GM23248 (cell line): ENCODE measurements around the gene CHST11. TPM values are rescaled to one million over a fixed set of nuclear protein-coding genes. Genes with fewer than 3 reads are reported as not detected.
A peak's percentile ranks its signal among the peaks of the same experiment; 100 is the strongest.

Experiments
- DNase-seq: peaks from one replicate; pipeline ENCODE4 v3.0.0-alpha.2; 2015
- H2AFZ ChIP-seq: fragments of 200-600 bp; sonication (generic); 2 replicates; pipeline ENCODE4 v1.6.1; 2016; ENCODE audit warnings: antibody characterized with exemption
- H3F3A ChIP-seq: fragments of 200-600 bp; sonication (generic); 2 replicates; pipeline ENCODE4 v1.6.1; 2016; ENCODE audit warnings: mild to moderate bottlenecking, antibody characterized with exemption, mixed run types; ENCODE audit not compliant: insufficient read depth
- H3K27ac ChIP-seq: fragments of 200-600 bp; sonication (generic); 2 replicates; pipeline ENCODE4 v1.5.1; 2016; ENCODE audit warnings: mild to moderate bottlenecking
- H3K27me3 ChIP-seq: fragments of 200-600 bp; sonication (generic); replicated peaks from 2 replicates; pipeline ENCODE4 v1.6.1; 2016; ENCODE audit warnings: mild to moderate bottlenecking; ENCODE audit not compliant: insufficient read depth
- H3K36me3 ChIP-seq: fragments of 200-600 bp; sonication (generic); 2 replicates; pipeline ENCODE4 v1.6.1; 2016; ENCODE audit warnings: low read depth, mild to moderate bottlenecking
- H3K4me1 ChIP-seq: fragments of 200-600 bp; sonication (generic); 2 replicates; pipeline ENCODE4 v1.6.1; 2016; ENCODE audit warnings: mild to moderate bottlenecking; ENCODE audit not compliant: insufficient read depth
- H3K4me2 ChIP-seq: fragments of 200-600 bp; sonication (generic); one replicate; pipeline ENCODE4 v1.6.1; 2016; ENCODE audit warnings: mild to moderate bottlenecking; ENCODE audit not compliant: unreplicated experiment
- H3K4me3 ChIP-seq: fragments of 200-600 bp; sonication (generic); 2 replicates; pipeline ENCODE4 v1.5.1; 2016; ENCODE audit warnings: mild to moderate bottlenecking
- H3K79me2 ChIP-seq: fragments of 200-600 bp; sonication (generic); 2 replicates; pipeline ENCODE4 v1.6.1; 2016; ENCODE audit warnings: mild to moderate bottlenecking; ENCODE audit not compliant: insufficient read depth
- H3K9ac ChIP-seq: fragments of 200-600 bp; sonication (generic); 2 replicates; pipeline ENCODE4 v1.6.1; 2016; ENCODE audit warnings: mild to moderate bottlenecking
- H3K9me2 ChIP-seq: fragments of 200-600 bp; sonication (generic); 2 replicates; pipeline ENCODE4 v1.6.1; 2016; ENCODE audit warnings: mixed run types, mild to moderate bottlenecking, moderate library complexity; ENCODE audit not compliant: insufficient read depth
- H3K9me3 ChIP-seq: fragments of 200-600 bp; sonication (generic); one replicate; pipeline ENCODE4 v1.6.1; 2017; ENCODE audit warnings: low read depth
- H4K20me1 ChIP-seq: fragments of 200-600 bp; sonication (generic); 2 replicates; pipeline ENCODE4 v1.6.0; 2016; ENCODE audit not compliant: insufficient read depth
- EZH2 ChIP-seq: fragments of 200-600 bp; sonication (generic); IDR thresholded peaks from 2 replicates; pipeline ENCODE4 v1.6.1; 2018; ENCODE audit warnings: antibody characterized with exemption, mild to moderate bottlenecking; ENCODE audit not compliant: insufficient read depth, poor library complexity, severe bottlenecking
- EZH2phosphoT487 ChIP-seq: fragments of 200-600 bp; sonication (generic); IDR thresholded peaks from 2 replicates; pipeline ENCODE4 v1.6.1; 2018; ENCODE audit warnings: antibody characterized with exemption, moderate library complexity, mild to moderate bottlenecking, low read depth; ENCODE audit not compliant: insufficient read depth
- WGBS, 2 experiments: methylation state at CpG; one replicate each; pipeline ENCODE4 v1.1.6; 2015 to 2017; ENCODE audit warnings: low lambda C conversion rate in 2 of 2, low coverage in 1 of 2; ENCODE audit errors: missing lambda C conversion rate in 2 of 2; 5-methylcytosine and 5-hydroxymethylcytosine counted together
- in situ Hi-C: fragments of 300-500 bp; cut with MboI; formaldehyde crosslinking; loops from 2 replicates; pipeline ENCODE4 v1.15.0; 2020
- polyA plus RNA-seq: library from polyadenylated mRNA; unstranded; fragments of >200 nt; fragmentation: Nextera tagmentation; extraction: Ambion mirVana; gene quantifications from 2 replicates; pipeline ENCODE4 v1.2.1, GENCODE V29; 2016
- total RNA-seq: library from RNA; depleted of rRNA; stranded (reverse); fragments of >200 nt; shearing (Covaris generic); gene quantifications from 2 replicates; pipeline ENCODE4 v1.2.3, GENCODE V29; 2014

CHST11 gene
- total and polyA plus RNA-seq, 2 experiments from 2014 or later, result 3.7 to 5.4 TPM

- Histone ChIP-seq H3K4me1 (no peaks in the 10 kb centered on the region), H3K9ac (no peak overlapping the region), H3K27me3 (no peaks in the 10 kb centered on the region), H3K4me2 (no peak overlapping the region), H3K36me3 (no peaks in the 10 kb centered on the region), H3K79me2 (no peaks in the 10 kb centered on the region), H3F3A (no peaks in the 10 kb centered on the region), H2AFZ (no peak overlapping the region), H4K20me1 (no peaks in the 10 kb centered on the region), H3K4me3 (no peak overlapping the region), H3K27ac (no peak overlapping the region), H3K9me3 (no peaks in the 10 kb centered on the region), H3K9me2 (no peaks in the 10 kb centered on the region)
- in situ Hi-C loops, result no loop called here
- no peak for TF ChIP-seq EZH2
- TF ChIP-seq EZH2phosphoT487, result no peak
- no peak for DNase-seq
- 65 to 75% methylated on average over 5 of the region's 5 CpGs for WGBS, 2 experiments
Measured at GRCh38 chr12:104786352-104786751, 329.6 kb downstream of the CHST11 start.

- no peak for DNase-seq
- Histone ChIP-seq H3F3A (peaks cover 20% of the 10 kb centered on the region), H3K27me3 (no peaks in the 10 kb centered on the region), H3K9ac (no peak overlapping the region), H3K4me2 (no peak overlapping the region), H3K9me2 (no peaks in the 10 kb centered on the region), H3K36me3 (no peaks in the 10 kb centered on the region), H3K4me3 (no peak overlapping the region), H4K20me1 (no peaks in the 10 kb centered on the region), H2AFZ (no peak overlapping the region; the same call in 1 of the 2 replicates), H3K27ac (no peak overlapping the region), H3K9me3 (no peaks in the 10 kb centered on the region), H3K79me2 (no peaks in the 10 kb centered on the region), H3K4me1 (peaks cover 19% of the 10 kb centered on the region)
- in situ Hi-C loops, result no loop called here
- TF ChIP-seq EZH2phosphoT487 (no peak), EZH2 (no peak)
Measured at GRCh38 chr12:104788840-104789271, 332.1 kb downstream of the CHST11 start.

GRCh38 chr12:104790296-104791125 lies 333.8 kb downstream of the CHST11 start:
- Histone ChIP-seq H4K20me1 (no peaks in the 10 kb centered on the region), H3K36me3 (no peaks in the 10 kb centered on the region), H3K27ac (no peak overlapping the region), H3K27me3 (no peaks in the 10 kb centered on the region), H3F3A (peaks cover 25% of the 10 kb centered on the region), H3K79me2 (no peaks in the 10 kb centered on the region), H3K4me1 (peaks cover 22% of the 10 kb centered on the region), H3K9me2 (no peaks in the 10 kb centered on the region), H3K4me3 (no peak overlapping the region), H3K4me2 (no peak overlapping the region), H2AFZ (no peak overlapping the region), H3K9me3 (no peaks in the 10 kb centered on the region), H3K9ac (no peak overlapping the region)
- in situ Hi-C loops, result no loop called here
- no peak for TF ChIP-seq EZH2phosphoT487
- no peak for TF ChIP-seq EZH2
- peak; percentile 21 for DNase-seq
- WGBS, 2 experiments, result 68 to 70% methylated on average over 19 of the region's 19 CpGs

GRCh38 chr12:104792570-104792969 lies 335.8 kb downstream of the CHST11 start:
- Histone ChIP-seq H4K20me1 (no peaks in the 10 kb centered on the region), H3K4me3 (peak overlapping the region; percentile 50), H2AFZ (no peak overlapping the region), H3K27ac (peak overlapping the region; percentile 48), H3K36me3 (no peaks in the 10 kb centered on the region), H3K27me3 (no peaks in the 10 kb centered on the region), H3F3A (peaks cover 25% of the 10 kb centered on the region), H3K9me3 (no peaks in the 10 kb centered on the region), H3K9ac (peak overlapping the region; percentile 36; the same call in 1 of the 2 replicates), H3K79me2 (no peaks in the 10 kb centered on the region), H3K4me2 (peak overlapping the region; percentile 77), H3K4me1 (peaks cover 22% of the 10 kb centered on the region), H3K9me2 (no peaks in the 10 kb centered on the region)
- in situ Hi-C loops, result no loop called here
- WGBS, 2 experiments, result 6% methylated on average over 4 of the region's 4 CpGs
- TF ChIP-seq EZH2 (no peak), EZH2phosphoT487 (no peak)
- peak; percentile 92 for DNase-seq
